ENCODE measurements around the gene PXN.
"Not testable (repeated sequence)": the region's sequence is repeated elsewhere in the genome, so short reads cannot be mapped to it uniquely, and the experiment has no call there.

Gene PXN

DNA sequence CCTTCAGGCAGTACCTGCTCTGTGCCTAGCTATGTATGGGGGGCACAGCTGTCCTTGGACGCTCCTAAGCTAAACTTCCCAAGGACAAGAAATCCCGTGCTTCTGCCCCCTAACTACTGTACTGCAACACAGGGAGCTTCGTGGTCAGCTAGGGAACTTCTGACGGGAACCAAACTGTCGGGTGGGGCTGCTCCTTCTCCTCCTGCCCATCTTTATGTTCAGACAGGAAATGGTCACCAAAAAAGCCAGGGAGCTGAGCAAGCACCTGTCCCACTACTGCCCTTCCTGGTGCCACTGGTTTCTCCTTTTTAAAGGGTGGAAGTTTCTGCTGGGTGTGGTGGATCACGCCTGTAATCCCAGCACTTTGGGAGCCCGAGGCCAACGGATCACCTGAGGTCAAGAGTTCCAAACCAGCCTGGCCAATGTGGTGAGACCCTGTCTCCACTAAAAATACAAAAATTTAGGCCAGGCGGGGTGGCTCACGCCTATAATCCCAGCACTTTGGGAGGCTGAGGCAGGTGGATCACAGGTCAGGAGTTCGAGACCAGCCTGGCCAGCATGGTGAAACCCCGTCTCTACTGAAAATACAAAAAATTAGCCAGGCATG lies 26.6 kb downstream of the PXN start:
- TF ChIP-seq, protein P1, sequence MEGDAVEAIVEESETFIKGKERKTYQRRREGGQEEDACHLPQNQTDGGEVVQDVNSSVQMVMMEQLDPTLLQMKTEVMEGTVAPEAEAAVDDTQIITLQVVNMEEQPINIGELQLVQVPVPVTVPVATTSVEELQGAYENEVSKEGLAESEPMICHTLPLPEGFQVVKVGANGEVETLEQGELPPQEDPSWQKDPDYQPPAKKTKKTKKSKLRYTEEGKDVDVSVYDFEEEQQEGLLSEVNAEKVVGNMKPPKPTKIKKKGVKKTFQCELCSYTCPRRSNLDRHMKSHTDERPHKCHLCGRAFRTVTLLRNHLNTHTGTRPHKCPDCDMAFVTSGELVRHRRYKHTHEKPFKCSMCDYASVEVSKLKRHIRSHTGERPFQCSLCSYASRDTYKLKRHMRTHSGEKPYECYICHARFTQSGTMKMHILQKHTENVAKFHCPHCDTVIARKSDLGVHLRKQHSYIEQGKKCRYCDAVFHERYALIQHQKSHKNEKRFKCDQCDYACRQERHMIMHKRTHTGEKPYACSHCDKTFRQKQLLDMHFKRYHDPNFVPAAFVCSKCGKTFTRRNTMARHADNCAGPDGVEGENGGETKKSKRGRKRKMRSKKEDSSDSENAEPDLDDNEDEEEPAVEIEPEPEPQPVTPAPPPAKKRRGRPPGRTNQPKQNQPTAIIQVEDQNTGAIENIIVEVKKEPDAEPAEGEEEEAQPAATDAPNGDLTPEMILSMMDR (IDR thresholded peaks at IDR 0.05; ENCODE audit: control insufficient read depth, extremely low read depth, insufficient read depth), result no peak
- no peak overlapping the region for H3K4me3 ChIP-seq (ENCODE audit: low read depth, low read length)
- no peak for DNase-seq (ENCODE audit: low read depth)

DNA sequence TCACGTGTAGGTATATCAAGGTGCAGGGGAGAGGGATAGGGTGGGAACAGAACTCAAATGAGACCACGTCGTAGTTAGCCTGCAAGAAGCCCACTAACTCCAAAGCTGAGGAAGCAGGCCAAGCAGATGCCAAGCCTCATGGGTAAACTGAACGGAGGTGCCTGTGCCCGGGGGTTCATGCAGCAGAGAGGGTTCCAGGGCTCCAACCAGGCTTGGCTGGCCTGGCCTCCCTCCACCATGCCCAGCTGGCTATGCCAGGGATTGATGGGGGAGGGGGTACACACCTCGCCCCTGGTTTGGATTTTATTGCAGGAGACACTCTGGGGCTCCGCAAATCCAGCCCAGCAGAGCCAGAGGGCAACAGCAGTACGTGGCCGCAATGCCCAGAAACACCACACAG lies 27.3 kb downstream of the PXN start:
- TF ChIP-seq, protein P1 (IDR thresholded peaks at IDR 0.05; ENCODE audit: control insufficient read depth, extremely low read depth, insufficient read depth), result no peak
- H3K4me3 ChIP-seq (ENCODE audit: low read depth, low read length), result no peak overlapping the region

DNA sequence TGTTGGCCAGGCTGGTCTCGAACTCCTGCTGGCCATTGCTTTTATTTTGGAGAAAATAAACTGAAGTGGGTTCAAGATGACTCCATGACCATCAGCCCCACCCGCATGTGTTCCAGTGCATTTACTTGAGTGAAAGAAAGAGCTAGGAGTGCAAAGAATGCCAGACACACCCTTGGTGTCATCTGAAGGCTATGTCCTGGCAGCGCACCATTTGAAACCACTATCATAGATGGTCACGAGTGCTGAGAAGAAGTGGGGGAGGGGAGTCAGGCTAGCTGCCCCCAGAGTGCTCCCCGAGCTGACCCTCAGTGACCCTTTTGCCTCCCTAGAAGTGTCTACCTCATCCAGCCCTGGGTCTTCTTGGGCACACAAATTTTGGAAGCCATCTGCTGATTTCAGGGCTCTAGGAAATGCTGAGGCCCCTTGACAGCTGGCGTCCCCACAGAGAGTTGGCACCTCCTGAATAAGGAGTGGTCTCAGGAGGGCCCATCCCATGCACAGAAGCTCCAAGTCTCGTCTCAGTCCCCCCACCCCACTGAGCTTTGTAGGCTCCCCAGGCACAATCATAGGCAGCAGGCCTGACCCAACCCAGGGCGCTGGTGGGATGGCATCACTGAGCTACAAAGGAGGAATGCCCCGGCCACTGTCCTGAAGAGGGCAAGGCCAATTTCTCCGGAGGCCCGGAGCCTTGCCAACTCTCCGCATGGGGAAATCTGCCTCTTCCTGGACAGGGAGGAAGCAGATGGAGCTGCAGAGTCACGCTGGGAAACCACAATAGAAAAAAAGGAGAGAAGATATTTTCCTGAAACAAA lies 28.0 kb downstream of the PXN start:
- TF ChIP-seq, protein P1 (IDR thresholded peaks at IDR 0.05; ENCODE audit: control insufficient read depth, extremely low read depth, insufficient read depth), result no peak
- no peak for DNase-seq (ENCODE audit: low read depth)
- no peak overlapping the region for H3K4me3 ChIP-seq (ENCODE audit: low read depth, low read length)

More for the DNA sequence above, 27.3 kb downstream of the PXN start:
- DNase-seq (ENCODE audit: low read depth), result no peak

DNA sequence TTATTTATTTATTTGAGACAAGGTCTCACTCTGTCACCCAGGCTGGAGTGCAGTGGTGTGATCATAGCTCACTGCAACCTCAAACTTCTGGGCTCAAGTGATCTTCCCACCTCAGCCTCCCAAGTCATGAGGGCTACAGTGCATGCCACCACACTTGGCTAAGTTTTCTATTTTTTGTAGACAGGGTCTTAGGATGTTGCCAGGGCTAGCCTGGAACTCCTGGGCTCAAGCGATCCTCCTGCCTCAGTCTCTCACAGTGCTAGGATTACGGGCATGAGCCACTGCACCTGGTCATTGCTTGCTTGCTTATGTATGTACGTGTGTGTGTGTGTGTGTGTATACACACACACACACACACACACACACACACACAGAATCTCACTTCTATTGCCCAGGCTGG lies 28.7 kb downstream of the PXN start:
- DNase-seq (ENCODE audit: low read depth); H3K4me3 ChIP-seq (ENCODE audit: low read depth, low read length): not testable (repeated sequence)

DNA sequence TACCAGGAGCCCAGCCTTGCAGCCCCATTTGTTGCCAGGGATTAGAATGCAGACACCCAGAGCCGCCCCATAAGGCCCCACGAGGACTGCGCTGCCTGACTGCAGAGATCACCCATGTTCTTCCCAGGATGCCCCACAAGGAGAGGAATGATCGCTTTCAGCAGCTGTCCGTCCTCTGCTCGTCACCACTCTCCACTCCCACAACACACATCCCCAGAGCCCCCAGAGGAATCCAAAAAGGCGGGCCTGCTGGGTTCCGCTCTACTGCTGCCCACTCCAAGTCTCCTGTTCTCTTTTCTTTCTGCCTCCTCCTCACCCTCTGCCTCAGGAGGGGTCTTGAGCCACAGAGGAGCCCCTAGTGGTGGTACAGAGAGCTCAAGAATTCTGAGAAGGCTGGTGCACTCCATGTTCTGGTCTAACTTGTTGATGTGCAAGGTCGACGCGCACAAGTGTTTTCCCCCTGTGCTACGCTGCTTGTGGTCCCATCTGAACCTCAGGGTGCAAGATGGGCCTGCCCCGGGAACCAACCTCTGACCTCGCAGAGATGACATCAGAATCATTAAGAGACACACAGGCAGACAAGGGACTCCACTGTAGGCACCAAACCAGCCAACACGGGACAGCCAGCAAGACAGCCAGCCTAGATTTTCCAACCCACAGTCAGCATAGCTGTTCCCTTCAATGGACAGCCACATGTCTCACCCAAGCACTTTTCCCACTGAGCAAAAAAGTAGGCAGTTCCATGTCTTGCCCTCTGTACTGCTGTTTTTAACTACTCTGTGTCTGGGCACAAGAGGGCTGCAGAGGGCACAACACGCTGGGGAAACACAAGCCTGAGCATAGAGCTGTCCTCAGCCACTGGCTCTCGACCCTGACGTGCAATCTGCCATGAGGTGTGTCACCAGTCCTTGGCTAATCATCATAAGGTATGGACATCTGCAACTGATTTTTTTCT lies 29.9 kb downstream of the PXN start:
- H3K4me3 ChIP-seq (ENCODE audit: low read depth, low read length), result no peak overlapping the region
- no peak for DNase-seq (ENCODE audit: low read depth)
- TF ChIP-seq, protein P1 (IDR thresholded peaks at IDR 0.05; ENCODE audit: control insufficient read depth, extremely low read depth, insufficient read depth), result peak; percentile 18; the same call in 1 of the 2 replicates

DNA sequence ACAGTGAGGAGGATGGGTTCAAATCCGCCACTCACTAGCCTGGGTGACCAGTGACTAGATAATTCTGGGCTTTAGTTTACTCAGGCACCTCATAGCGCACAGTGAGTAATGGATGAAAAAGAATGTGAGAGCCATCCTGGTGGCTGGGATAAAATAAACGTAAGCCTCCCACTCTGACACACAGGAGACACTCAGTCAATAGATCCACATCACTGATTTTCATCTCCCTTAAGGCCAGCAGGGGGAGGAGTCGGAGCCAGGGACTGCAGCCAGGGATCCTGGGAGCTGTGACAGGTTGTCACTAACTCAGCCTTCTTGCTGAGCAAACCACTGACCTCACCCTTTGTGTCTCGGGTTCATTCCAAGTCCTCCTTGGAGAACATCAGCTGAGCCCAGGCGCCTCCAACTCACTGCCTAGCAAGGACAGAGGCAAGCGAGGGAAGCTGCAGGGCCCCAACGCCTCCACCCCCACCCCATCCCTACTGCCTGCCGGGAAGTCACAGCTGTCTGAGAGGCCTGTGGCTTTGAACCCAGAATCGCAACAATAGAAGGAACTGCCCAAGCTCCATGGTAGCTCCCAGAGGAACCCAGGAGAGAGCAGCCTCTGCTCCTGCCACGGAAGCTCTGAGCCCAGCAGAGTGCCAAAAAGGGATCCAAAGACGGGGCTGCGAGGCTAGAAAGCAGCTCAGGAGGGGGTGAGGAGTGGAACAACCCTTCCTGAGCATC lies 30.7 kb downstream of the PXN start:
- DNase-seq (ENCODE audit: low read depth), result peak; percentile 98
- no peak overlapping the region for H3K4me3 ChIP-seq (ENCODE audit: low read depth, low read length)

More for the DNA sequence above, 30.7 kb downstream of the PXN start:
- TF ChIP-seq, protein P1 (IDR thresholded peaks at IDR 0.05; ENCODE audit: control insufficient read depth, extremely low read depth, insufficient read depth), result peak; percentile 62

All from LNCaP clone FGC (cell line).